ENCODE data around the gene REST. TPM values are rescaled to one million over a fixed set of nuclear protein-coding genes. Genes with fewer than 3 reads are reported as not detected.

REST gene
- total and polyA plus RNA-seq, 9 of the 15 experiments (the other 6 are each of a cell fraction or from before 2014, with no cell fraction given) = 2.9 to 24.0 (median 19.2) TPM

GRCh38 chr4:56999751-57000150 is 92.1 kb downstream of the REST start:
- in situ Hi-C loops (cut with MboI) = no loop called here
- Histone ChIP-seq H2AFZ (ENCODE audit: low read depth, low read length) (no peak overlapping the region), H3K27me3 (ENCODE audit: control insufficient read depth in 2 of 2, insufficient read depth in 2 of 2, low read length in 2 of 2) (no peaks in the 10 kb centered on the region), H3K36me3 (ENCODE audit: control insufficient read depth, insufficient read depth, low read length) (peaks cover 83% of the 10 kb centered on the region), H3K9me3 (replicated peaks; ENCODE audit: control insufficient read depth, insufficient read depth, low read depth, low read length) (no peaks in the 10 kb centered on the region), H3K4me1 (replicated peaks in 1 of 2; ENCODE audit: control insufficient read depth in 2 of 2, insufficient read depth in 2 of 2, low read length in 2 of 2) (no peaks in the 10 kb centered on the region), H3K9me1 (ENCODE audit: control insufficient read depth, insufficient read depth, low read length) (no peaks in the 10 kb centered on the region), H4K20me1 (replicated peaks; ENCODE audit: control insufficient read depth, insufficient read depth, low read length) (no peaks in the 10 kb centered on the region), H3K79me2 (ENCODE audit: control insufficient read depth, insufficient read depth, low read length) (peaks cover 5% of the 10 kb centered on the region; the same call in 2 of the 3 replicates), H3K4me3 (no peak overlapping the region), H3K9ac (ENCODE audit: insufficient read depth in 1 of 2, low read depth in 2 of 2, low read length in 2 of 2) (no peak overlapping the region), H3K27ac (ENCODE audit: extremely low read depth, low read depth, low read length) (no peak overlapping the region), H3K4me2 (ENCODE audit: insufficient read depth, low read length) (no peak overlapping the region)
- no peak for FAIRE-seq
- ChIA-PET POLR2A (interaction anchor here (1.5 kb wide), 1 partner anchor 26 kb away, joined by 3 read pairs; no protein-coding TSS in a partner anchor), CTCF (ENCODE audit: low intra/inter-chr PET ratio) (no interaction called here)
- intact Hi-C loops (cut with micrococcal nuclease) = no loop called here
- BruUV-seq (replicated peaks) = no TSS peak
- 100% methylated on average over 1 of the region's 1 CpG for WGBS (ENCODE audit: insufficient coverage, low coverage, missing lambda C conversion rate)
- ATAC-seq = no peak
- no peak for DNase-seq (ENCODE audit: extremely low read depth in 1 of 4, low spot score in 3 of 4)
- TF ChIP-seq EP300 (IDR thresholded peaks at IDR 0.05; ENCODE audit: low read length) = no peak
- TF ChIP-seq IRF1 (CRISPR knock-in tag; IDR thresholded peaks at IDR 0.05; ENCODE audit: borderline replicate concordance) = no peak
- TF ChIP-seq, protein P1, sequence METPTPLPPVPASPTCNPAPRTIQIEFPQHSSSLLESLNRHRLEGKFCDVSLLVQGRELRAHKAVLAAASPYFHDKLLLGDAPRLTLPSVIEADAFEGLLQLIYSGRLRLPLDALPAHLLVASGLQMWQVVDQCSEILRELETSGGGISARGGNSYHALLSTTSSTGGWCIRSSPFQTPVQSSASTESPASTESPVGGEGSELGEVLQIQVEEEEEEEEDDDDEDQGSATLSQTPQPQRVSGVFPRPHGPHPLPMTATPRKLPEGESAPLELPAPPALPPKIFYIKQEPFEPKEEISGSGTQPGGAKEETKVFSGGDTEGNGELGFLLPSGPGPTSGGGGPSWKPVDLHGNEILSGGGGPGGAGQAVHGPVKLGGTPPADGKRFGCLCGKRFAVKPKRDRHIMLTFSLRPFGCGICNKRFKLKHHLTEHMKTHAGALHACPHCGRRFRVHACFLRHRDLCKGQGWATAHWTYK (CRISPR knock-in tag; IDR thresholded peaks at IDR 0.05) = no peak

Measured in K562 (cell line).